ENCODE results near the gene HTRA3.

GRCh38 chr4:8236920-8237195 lies 32.7 kb upstream of the HTRA3 start:
- no peak for TF ChIP-seq CTCF (conservative IDR thresholded peaks at IDR 0.05; ENCODE audit: low read depth, low read length)
- no peak for TF ChIP-seq EZH2 (IDR thresholded peaks at IDR 0.05; ENCODE audit: borderline replicate concordance, low read depth, low read length, poor library complexity, severe bottlenecking)
